GM18502 (cell line): ENCODE results near the gene ASPG.

Experiments
- ATAC-seq: cut with Tn5 transposase; IDR thresholded peaks from one replicate; pipeline ENCODE4 v1.9.1; 2021; ENCODE audit warnings: mild to moderate bottlenecking; ENCODE audit not compliant: unreplicated experiment, poor library complexity

ASPG gene

DNA sequence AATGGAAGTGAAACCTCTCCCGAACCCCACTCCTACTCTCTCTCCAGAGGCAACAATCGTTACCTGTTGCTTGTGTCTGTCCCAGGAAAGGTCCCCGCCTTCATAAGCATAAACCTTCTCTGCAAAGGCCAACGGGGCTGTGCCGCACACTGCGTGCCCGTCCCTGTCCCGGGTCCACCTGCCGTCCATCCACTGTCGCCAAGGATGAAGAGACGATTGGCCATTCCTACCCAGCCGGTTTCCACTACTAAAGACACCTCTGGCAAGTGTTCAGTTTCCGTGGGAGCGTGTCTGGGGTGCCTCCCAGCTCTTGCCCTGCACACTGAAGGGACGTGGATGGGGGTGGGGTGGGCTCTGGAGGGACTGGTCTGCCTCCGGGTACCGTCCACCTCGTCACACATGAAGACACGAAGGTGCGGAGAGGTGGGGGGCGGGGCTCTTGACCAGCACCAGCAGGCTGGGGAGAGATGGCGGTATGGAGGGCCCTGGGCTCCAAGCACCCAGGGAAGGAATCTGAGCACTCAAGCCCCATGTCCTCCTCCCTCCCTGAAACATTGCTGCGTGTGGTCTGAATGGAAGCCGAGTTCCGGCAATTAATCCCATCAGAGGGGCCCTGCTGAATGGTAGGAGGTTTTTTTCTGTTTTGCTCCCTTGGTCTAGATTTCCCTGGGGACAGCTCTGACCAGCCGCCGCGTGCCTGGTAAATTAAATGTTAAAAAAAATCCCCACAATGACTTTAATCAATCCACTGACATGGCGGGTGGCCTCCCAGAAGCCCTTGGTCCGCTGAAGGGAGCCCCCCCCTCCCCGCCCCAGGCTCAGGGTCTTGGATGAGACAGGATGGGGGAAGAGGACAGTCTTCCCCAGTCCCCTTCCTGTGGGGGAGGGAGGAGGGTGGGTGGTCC, 48.8 kb downstream of the ASPG start:
- ATAC-seq = no peak

- ATAC-seq = no peak
These were observed 49.8 kb downstream of the ASPG start for GRCh38 chr14:104135121-104135903.

- ATAC-seq = no peak
These were observed 50.5 kb downstream of the ASPG start for GRCh38 chr14:104135904-104136471.

- no peak for ATAC-seq
These were observed 51.2 kb downstream of the ASPG start for GRCh38 chr14:104136472-104137296.

DNA sequence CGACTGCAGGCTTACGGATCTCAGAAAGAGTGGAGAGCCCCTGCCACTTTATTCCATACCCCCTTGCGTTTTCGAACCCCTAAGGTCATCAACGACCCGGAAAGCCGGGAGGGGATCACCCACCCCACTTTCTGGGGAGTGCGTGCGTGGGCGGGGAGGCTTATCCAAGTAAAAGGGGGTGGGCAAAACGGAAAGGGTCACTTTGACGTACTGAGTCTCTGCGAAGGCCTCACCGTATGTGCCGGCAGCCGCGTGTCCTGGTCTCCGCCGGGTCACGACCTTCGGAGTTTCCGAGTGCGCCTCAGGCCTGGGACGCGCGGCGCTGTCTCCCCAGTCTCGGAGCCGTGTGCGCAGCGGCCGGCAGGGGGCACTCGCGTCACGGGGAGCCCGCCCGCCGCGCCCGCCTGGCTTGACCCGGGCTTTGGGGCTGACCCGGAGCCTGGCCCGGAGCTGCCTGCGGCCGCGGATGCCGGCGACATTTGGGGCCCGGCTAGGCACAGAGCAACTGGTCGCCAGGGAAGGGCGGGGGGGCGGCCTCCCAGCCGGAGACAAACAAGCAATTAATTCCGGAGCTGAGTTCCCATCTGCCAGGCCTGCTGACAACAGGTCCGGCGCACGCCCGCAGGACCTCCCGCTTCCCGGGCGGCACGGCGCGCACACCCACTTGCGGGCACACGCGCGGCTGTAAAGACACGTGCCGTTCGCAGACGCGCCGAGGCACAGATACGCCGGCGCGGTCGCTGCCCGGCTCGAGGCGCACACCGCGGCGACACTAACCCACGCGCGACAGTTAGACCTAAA, 52.0 kb downstream of the ASPG start:
- no peak for ATAC-seq

GRCh38 chr14:104138098-104138717, 52.7 kb downstream of the ASPG start, which contains the start of gene KIF26A:
Gene KIF26A, plus strand, starts transcription at chr14:104138587. Its CDS starts 136 bp downstream, at chr14:104138723.
- ATAC-seq = no peak

- no peak for ATAC-seq
These were observed 53.4 kb downstream of the ASPG start for GRCh38 chr14:104138718-104139459.

- no peak for ATAC-seq
These were observed 54.1 kb downstream of the ASPG start for GRCh38 chr14:104139460-104140212.

DNA sequence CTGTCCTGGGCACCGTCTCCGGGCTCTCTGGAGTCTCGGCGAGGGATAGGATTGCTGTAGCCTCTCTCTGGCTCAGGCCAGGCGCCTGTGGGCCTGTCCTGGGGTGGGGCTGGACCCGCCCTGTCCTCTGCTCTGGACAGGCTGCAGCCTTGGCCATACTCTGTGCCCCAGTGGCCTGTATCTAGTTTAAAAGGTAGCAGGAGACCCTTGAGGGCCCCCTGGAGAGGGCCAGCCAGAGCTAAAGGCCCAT, 54.6 kb downstream of the ASPG start:
- ATAC-seq = no peak

DNA sequence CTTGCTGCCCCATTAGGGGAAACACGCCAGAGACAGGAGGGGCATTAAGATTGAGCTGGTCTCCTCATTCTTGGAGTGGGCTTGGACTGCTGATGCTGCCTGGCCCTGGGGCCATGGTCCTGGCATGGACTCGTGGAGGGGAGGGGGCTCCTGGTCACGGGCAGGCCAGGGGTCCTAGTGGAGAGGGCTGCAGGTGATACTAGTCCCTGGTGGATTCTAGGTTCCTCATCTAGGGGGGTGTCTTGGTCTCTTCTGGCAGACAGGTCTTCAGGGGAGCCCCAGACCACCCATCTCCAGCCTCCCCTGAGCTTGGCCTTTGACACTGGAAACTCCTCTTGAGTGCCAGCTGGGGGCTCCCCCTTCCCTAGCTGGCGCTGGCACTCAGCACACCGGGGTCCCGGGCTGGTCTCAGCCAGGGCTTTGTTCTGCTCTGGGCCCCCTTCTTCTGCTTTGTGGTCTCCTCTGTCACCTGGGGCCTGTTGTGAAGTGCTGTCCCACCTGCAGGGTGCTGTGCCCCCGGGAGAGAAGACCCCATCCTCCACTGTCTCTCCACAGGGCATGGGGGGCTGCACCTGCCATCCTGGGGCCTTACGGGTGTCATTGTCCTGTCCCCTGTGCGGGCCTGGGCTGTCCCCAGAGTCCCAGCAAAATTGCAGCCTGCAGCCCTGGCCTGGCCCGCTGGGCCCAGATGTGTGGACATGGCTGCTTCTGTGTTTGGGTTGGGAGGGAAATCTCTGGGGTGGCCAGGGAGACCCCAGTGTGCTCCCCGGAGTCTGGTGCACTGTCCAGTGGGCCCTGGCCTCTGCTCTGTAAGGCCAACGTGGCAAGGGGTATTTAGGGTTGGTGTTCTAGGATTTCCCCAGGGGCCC, 55.2 kb downstream of the ASPG start:
- ATAC-seq = no peak

DNA sequence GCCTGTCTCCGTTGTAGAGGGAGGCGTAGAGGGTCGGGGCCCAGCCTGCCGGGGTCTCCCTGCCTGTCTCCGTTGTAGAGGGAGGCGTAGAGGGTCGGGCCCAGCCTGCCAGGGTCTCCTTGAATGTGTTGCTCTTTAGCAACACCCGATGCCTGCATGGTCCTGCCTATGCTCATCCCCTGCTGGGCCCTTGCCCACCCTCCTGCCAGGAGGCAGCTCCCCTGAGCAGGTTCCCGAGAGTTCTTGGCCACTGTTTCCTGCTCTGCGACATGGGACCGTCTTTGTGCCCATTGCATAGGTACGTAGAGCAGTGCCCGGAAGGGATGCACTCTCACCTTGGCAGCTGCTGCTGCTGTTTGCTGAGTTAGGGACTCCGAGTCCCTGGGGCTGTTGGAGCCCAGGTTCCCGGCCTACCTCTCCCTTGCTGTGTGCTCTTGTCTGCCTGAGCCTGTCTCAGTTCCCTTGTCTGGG, 56.2 kb downstream of the ASPG start:
- no peak for ATAC-seq

GRCh38 chr14:104142136-104142945, 56.8 kb downstream of the ASPG start:
- ATAC-seq = no peak

- ATAC-seq = no peak
These were observed 57.5 kb downstream of the ASPG start for GRCh38 chr14:104142946-104143470.

- ATAC-seq = no peak
These were observed 58.3 kb downstream of the ASPG start for GRCh38 chr14:104143521-104144452.

GRCh38 chr14:104144453-104144790, 58.9 kb downstream of the ASPG start:
- no peak for ATAC-seq
